T-cell (primary cell): ENCODE measurements around the gene KDF1. TPM values are rescaled to one million over a fixed set of nuclear protein-coding genes. Genes with fewer than 3 reads are reported as not detected.
"Not testable (repeated sequence)": the region's sequence is repeated elsewhere in the genome, so short reads cannot be mapped to it uniquely, and the experiment has no call there.

Experiments used
- ATAC-seq, 4 experiments: fragments of 200-7000 bp in 3 of 4; fragments of 150-1000 bp in 1 of 4; cut with Tn5 transposase; replicated peaks in 1 of 4; 1 replicate in 3 of 4; 2 replicates in 1 of 4; pipeline ENCODE4 v1.10.0; 2021; ENCODE audit warnings: moderate library complexity in 3 of 4, mild to moderate bottlenecking in 2 of 4, moderate number of reproducible peaks in 1 of 4
- CTCF ChIA-PET, 2 donors: fragments of 300-600 bp; sonication (Branson Sonifier 250); formaldehyde crosslinking; loops; one replicate each; lab custom pipeline; 2022; ENCODE audit warnings: antibody characterized with exemption in 2 of 2; lab: Charles Lee
- POLR2A ChIA-PET, 2 donors: fragments of 300-600 bp; sonication (Branson Sonifier 250); formaldehyde crosslinking; loops; one replicate each; lab custom pipeline; 2022; ENCODE audit warnings: antibody characterized with exemption in 2 of 2; lab: Charles Lee
- DNase-seq, 35 experiments: peaks; one replicate each; pipeline versions ENCODE4 v3.0.0 to v3.0.0-alpha.2; 2013 to 2023
- H3K27ac ChIP-seq: one replicate; pipeline ENCODE4 v1.5.1; 2013; ENCODE audit warnings: low read length
- H3K27me3 ChIP-seq, 2 experiments: replicated peaks in 1 of 2; 1 replicate in 1 of 2; 2 replicates in 1 of 2; pipeline versions ENCODE4 v1.6.1 to v1.7.0; 2013; ENCODE audit warnings: low read length in 1 of 2, mixed read lengths in 1 of 2; ENCODE audit not compliant: control insufficient read depth in 2 of 2, insufficient read depth in 2 of 2; ENCODE audit errors: extremely low read depth in 1 of 2
- H3K36me3 ChIP-seq, 2 donors: 1 replicate in 1 of 2; 2 replicates in 1 of 2; pipeline versions ENCODE4 v1.6.1 to v1.7.0; 2013; ENCODE audit warnings: low read length in 1 of 2; ENCODE audit not compliant: control insufficient read depth in 2 of 2, insufficient read depth in 1 of 2; ENCODE audit errors: extremely low read depth in 1 of 2
- H3K4me1 ChIP-seq, 2 experiments: 1 replicate in 1 of 2; 2 replicates in 1 of 2; pipeline versions ENCODE4 v1.6.1 to v1.7.0; 2013; ENCODE audit warnings: low read length in 2 of 2, mixed read lengths in 1 of 2; ENCODE audit not compliant: insufficient read depth in 2 of 2, control insufficient read depth in 1 of 2; ENCODE audit errors: extremely low read depth in 1 of 2
- H3K4me3 ChIP-seq, 2 donors: 1 replicate in 1 of 2; 2 replicates in 1 of 2; pipeline versions ENCODE4 v1.5.1 to v1.7.0; 2013; ENCODE audit warnings: mild to moderate bottlenecking in 2 of 2, low read length in 1 of 2, moderate library complexity in 1 of 2; ENCODE audit not compliant: control insufficient read depth in 1 of 2; ENCODE audit errors: extremely low read depth in 1 of 2
- H3K9me3 ChIP-seq: 2 replicates; pipeline ENCODE4 v1.7.0; 2013
- H3K27ac Mint-ChIP-seq, 2 donors: one replicate each; pipeline ENCODE4 v1.8.0; 2020 to 2021; ENCODE audit warnings: mild to moderate bottlenecking in 2 of 2, mixed read lengths in 2 of 2
- H3K27me3 Mint-ChIP-seq, 2 donors: one replicate each; pipeline ENCODE4 v1.8.0; 2021 to 2022; ENCODE audit warnings: mixed read lengths in 2 of 2
- H3K36me3 Mint-ChIP-seq: one replicate; pipeline ENCODE4 v1.8.0; 2021; ENCODE audit warnings: mixed read lengths
- H3K4me1 Mint-ChIP-seq, 3 donors: one replicate each; pipeline ENCODE4 v1.8.0; 2020 to 2022; ENCODE audit warnings: mixed read lengths in 3 of 3, mild to moderate bottlenecking in 1 of 3
- H3K4me3 Mint-ChIP-seq, 3 donors: one replicate each; pipeline ENCODE4 v1.8.0; 2020 to 2022; ENCODE audit warnings: mild to moderate bottlenecking in 3 of 3, mixed read lengths in 3 of 3, moderate library complexity in 3 of 3
- H3K9me3 Mint-ChIP-seq, 3 donors: one replicate each; pipeline ENCODE4 v1.8.0; 2020 to 2022; ENCODE audit warnings: mixed read lengths in 3 of 3
- WGBS: methylation state at CpG from one replicate; pipeline ENCODE4 v1.1.5; 2013; ENCODE audit warnings: missing lambda C conversion rate; ENCODE audit not compliant: insufficient coverage; 5-methylcytosine and 5-hydroxymethylcytosine counted together
- total RNA-seq, 35 experiments: library from RNA in 6 of 35; stranded (reverse) in 6 of 35; fragments of 120-200 nt in 1 of 35; gene quantifications; one replicate each; pipeline versions ENCODE4 v1.2.1 to v1.2.4 and lab custom pipeline; 2013 to 2026

KDF1 gene
- total RNA-seq, 5 donors from 2014 or later (not counting 1 experiment from before 2014, with no cell fraction given) = 0.84 to 2.8 (median 2.3) TPM

DNA sequence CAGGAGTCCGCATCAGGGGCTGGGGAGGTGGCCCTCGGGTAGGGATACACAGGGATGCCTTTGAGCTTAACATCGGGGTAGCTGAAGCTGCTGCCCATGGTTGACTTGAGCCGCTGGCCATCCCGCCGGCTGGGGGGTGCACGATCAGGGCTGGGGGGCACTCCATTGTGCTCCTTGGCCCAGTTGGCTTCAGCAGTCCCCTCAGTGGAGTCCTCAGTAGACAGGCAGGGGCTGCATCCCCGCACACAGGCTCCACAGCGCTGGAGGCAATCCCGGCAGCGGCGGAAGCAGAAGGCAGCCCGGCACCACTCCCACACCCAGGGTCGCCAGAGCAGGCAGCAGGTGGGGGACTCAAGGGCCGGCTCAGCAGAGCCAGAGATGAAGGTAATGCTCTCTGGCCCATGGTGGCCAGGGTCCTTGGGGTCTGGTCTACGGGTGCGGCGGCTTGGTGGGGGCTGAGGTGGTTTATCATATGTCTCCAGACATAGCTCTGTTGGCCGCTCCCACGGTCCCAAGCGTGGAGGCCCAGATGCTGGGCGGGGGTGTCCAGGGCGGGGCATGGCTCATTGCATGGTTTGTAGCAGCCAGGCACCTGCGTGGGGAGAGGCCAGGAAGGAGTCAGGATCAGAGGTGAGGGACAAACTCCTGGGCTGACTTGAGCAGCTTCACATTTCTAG, 8.3 kb downstream of the KDF1 start:
- Mint-ChIP-seq H3K27me3 (no peaks in the 10 kb centered on the region), H3K4me1 (no peaks in the 10 kb centered on the region), H3K36me3 (peaks cover 34% of the 10 kb centered on the region), H3K27ac (no peak overlapping the region), H3K4me3 (no peak overlapping the region), H3K9me3 (no peaks in the 10 kb centered on the region)
- Histone ChIP-seq H3K36me3 (peaks cover 7 to 11% of the 10 kb centered on the region in 2 donors), H3K4me1 (no peaks in the 10 kb centered on the region), H3K9me3 (no peaks in the 10 kb centered on the region), H3K27ac (no peak overlapping the region), H3K4me3 (no peak overlapping the region), H3K27me3 (peaks cover 0 to 2% of the 10 kb centered on the region in 2 experiments)
- ATAC-seq (no peak), DNase-seq (no peak)
- ChIA-PET POLR2A (no interaction called here), CTCF (no interaction called here)
- 89% methylated on average over 20 of the region's 24 CpGs for WGBS

- CTCF ChIA-PET = no interaction called here
These were observed 9.1 kb downstream of the KDF1 start for GRCh38 chr1:26951216-26951615.

DNA sequence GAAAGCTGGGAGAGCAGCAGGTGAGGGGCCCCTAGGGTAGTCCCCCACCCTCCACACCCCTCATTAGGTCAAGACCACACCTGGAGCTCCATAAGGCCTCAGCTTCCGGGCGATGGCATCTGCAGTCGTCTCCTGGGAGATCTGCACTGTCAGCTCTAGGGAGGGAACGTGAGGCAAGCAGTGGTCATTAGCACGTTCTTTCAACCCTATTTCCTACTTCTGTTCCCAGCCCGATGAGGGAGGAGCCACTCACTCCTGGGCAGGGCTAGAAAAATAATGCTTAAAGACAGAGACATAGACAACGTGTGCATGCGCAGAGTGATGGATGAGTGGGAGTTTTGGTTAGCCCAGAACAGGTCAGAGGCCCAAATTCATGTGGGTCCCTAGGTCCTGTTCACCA, 9.7 kb downstream of the KDF1 start:
- no peaks in the 10 kb centered on the region for H3K4me1 ChIP-seq
- DNase-seq = no peak
- peaks cover 39% of the 10 kb centered on the region for H3K36me3 Mint-ChIP-seq
- H3K4me3 ChIP-seq = no peak overlapping the region
- H3K36me3 ChIP-seq = peaks cover 11 to 19% of the 10 kb centered on the region in 2 donors
- H3K4me1 Mint-ChIP-seq = no peaks in the 10 kb centered on the region
- no peak for ATAC-seq
- H3K4me3 Mint-ChIP-seq = no peak overlapping the region
- CTCF ChIA-PET = interaction anchor here in 1 of 2 donors (0.6 kb wide), 1 partner anchor 155 kb away, joined by 5 read pairs; no protein-coding TSS in a partner anchor
- no peaks in the 10 kb centered on the region for H3K9me3 Mint-ChIP-seq
- no peak overlapping the region for H3K27ac ChIP-seq
- no peak overlapping the region for H3K27ac Mint-ChIP-seq
- H3K9me3 ChIP-seq = no peaks in the 10 kb centered on the region
- H3K27me3 Mint-ChIP-seq = no peaks in the 10 kb centered on the region
- 89% methylated on average over 2 of the region's 8 CpGs for WGBS
- no peaks in the 10 kb centered on the region for H3K27me3 ChIP-seq
- POLR2A ChIA-PET = interaction anchor here in 1 of 2 donors (0.6 kb wide), 1 partner anchor 1515 kb away, joined by 8 read pairs; no protein-coding TSS in a partner anchor

More at GRCh38 chr1:26951216-26951615, 9.1 kb downstream of the KDF1 start:
- Histone ChIP-seq H3K27ac (no peak overlapping the region), H3K36me3 (peaks cover 11 to 13% of the 10 kb centered on the region in 2 donors), H3K9me3 (no peaks in the 10 kb centered on the region), H3K4me1 (no peaks in the 10 kb centered on the region), H3K27me3 (no peaks in the 10 kb centered on the region), H3K4me3 (no peak overlapping the region)
- WGBS = 89% methylated on average over 14 of the region's 14 CpGs
- H3K4me3 Mint-ChIP-seq = no peak overlapping the region
- no peaks in the 10 kb centered on the region for H3K4me1 Mint-ChIP-seq
- peaks cover 35% of the 10 kb centered on the region for H3K36me3 Mint-ChIP-seq
- no peaks in the 10 kb centered on the region for H3K27me3 Mint-ChIP-seq
- H3K9me3 Mint-ChIP-seq = no peaks in the 10 kb centered on the region
- no peak overlapping the region for H3K27ac Mint-ChIP-seq
- no peak for ATAC-seq
- DNase-seq = no peak
- POLR2A ChIA-PET = no interaction called here

- WGBS = 67% methylated on average over 3 of the region's 3 CpGs
- Mint-ChIP-seq H3K27ac (no peak overlapping the region), H3K9me3 (no peaks in the 10 kb centered on the region), H3K27me3 (no peaks in the 10 kb centered on the region), H3K4me1 (no peaks in the 10 kb centered on the region), H3K36me3 (peaks cover 46% of the 10 kb centered on the region), H3K4me3 (no peak overlapping the region)
- POLR2A ChIA-PET = no interaction called here
- Histone ChIP-seq H3K36me3 (peaks cover 14 to 26% of the 10 kb centered on the region in 2 donors), H3K27me3 (no peaks in the 10 kb centered on the region), H3K9me3 (no peaks in the 10 kb centered on the region), H3K4me3 (no peak overlapping the region), H3K27ac (no peak overlapping the region), H3K4me1 (no peaks in the 10 kb centered on the region)
- ATAC-seq (no peak), DNase-seq (no peak)
- CTCF ChIA-PET = interaction anchor here in 1 of 2 donors (0.5 kb wide), 1 partner anchor 362 kb away, joined by 3 read pairs; no protein-coding TSS in a partner anchor
These were observed 10.3 kb downstream of the KDF1 start for GRCh38 chr1:26949926-26950319.

GRCh38 chr1:26949266-26949925, 10.9 kb downstream of the KDF1 start:
- H3K4me1 ChIP-seq = no peaks in the 10 kb centered on the region
- H3K27ac ChIP-seq = no peak overlapping the region
- Mint-ChIP-seq H3K36me3 (peaks cover 48% of the 10 kb centered on the region), H3K9me3 (no peaks in the 10 kb centered on the region), H3K27ac (no peak overlapping the region), H3K4me1 (no peaks in the 10 kb centered on the region), H3K27me3 (no peaks in the 10 kb centered on the region), H3K4me3 (no peak overlapping the region)
- no peaks in the 10 kb centered on the region for H3K9me3 ChIP-seq
- peaks cover 14 to 30% of the 10 kb centered on the region in 2 donors for H3K36me3 ChIP-seq
- WGBS = 89% methylated on average over 1 of the region's 1 CpG
- ChIA-PET POLR2A (no interaction called here), CTCF (no interaction called here)
- no peaks in the 10 kb centered on the region for H3K27me3 ChIP-seq
- no peak overlapping the region for H3K4me3 ChIP-seq
- DNase-seq (no peak), ATAC-seq (no peak)

- H3K27ac Mint-ChIP-seq, H3K4me3 Mint-ChIP-seq, ATAC-seq, CTCF ChIA-PET, H3K9me3 Mint-ChIP-seq, H3K4me3 ChIP-seq, H3K27me3 ChIP-seq, H3K4me1 Mint-ChIP-seq, POLR2A ChIA-PET, H3K27ac ChIP-seq, H3K4me1 ChIP-seq, H3K27me3 Mint-ChIP-seq, H3K9me3 ChIP-seq, DNase-seq: not testable (repeated sequence)
- H3K36me3 Mint-ChIP-seq = peaks cover 46% of the 10 kb centered on the region
- H3K36me3 ChIP-seq = peaks cover 14 to 37% of the 10 kb centered on the region in 2 donors
- 91% methylated on average over 6 of the region's 16 CpGs for WGBS
These were observed 11.6 kb downstream of the KDF1 start for GRCh38 chr1:26948725-26949057.
